Ureter (tissue), 1 donor: ENCODE results near the gene ETV6. TPM values are rescaled to one million over a fixed set of nuclear protein-coding genes. Genes with fewer than 3 reads are reported as not detected.
"Not testable (repeated sequence)": the region's sequence is repeated elsewhere in the genome, so short reads cannot be mapped to it uniquely, and the experiment has no call there.

Experiments used
- DNase-seq: peaks from one replicate; pipeline ENCODE4 v3.0.0-alpha.2; 2020; ENCODE audit warnings: low spot score
- total RNA-seq: library from RNA; stranded (reverse); gene quantifications from one replicate; pipeline ENCODE4 v1.2.4, GENCODE V29; 2023
- donor health status: DM: yes; HTN: yes; CAD: no.

The ETV6 gene
- total RNA-seq, 1 donor from 2014 or later: 97.4 TPM

DNA sequence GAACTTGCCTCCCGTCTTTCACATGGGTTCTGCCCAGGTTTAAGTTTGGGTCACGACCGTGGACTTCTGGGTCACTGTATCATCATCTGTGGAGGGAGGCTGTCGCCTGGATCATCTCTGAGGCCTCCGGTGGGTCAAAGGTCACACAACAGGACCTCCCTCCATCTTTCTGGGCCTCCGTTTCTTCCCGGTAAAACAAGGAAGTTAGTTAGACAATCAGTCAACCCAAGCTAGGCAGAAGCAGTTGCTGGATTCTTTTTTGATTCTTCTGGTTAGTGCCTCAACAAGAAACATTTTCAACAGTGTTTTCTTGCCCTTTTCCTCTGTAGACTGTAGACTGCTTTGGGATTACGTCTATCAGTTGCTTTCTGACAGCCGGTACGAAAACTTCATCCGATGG lies 234.6 kb downstream of the ETV6 start:
- DNase-seq: no peak

DNA sequence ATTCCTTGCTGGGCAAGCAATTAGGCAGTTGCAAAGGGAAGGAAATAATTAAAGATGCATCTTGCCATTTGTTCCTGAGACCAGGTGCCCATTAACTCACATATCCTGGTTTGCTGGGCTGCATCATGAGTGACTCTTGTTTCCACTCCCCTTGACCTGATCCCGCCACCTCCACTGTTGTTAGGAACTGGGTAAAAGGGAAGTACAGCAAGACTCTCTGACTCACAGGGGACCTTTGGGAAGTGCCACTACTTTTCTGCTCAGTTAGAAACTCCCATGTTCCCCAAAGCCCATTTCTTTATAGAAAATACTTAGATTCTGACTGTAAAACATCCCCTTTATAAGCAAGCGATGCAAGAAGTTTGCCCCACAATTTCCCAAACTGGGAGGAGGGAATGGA lies 235.2 kb downstream of the ETV6 start:
- no peak for DNase-seq

DNA sequence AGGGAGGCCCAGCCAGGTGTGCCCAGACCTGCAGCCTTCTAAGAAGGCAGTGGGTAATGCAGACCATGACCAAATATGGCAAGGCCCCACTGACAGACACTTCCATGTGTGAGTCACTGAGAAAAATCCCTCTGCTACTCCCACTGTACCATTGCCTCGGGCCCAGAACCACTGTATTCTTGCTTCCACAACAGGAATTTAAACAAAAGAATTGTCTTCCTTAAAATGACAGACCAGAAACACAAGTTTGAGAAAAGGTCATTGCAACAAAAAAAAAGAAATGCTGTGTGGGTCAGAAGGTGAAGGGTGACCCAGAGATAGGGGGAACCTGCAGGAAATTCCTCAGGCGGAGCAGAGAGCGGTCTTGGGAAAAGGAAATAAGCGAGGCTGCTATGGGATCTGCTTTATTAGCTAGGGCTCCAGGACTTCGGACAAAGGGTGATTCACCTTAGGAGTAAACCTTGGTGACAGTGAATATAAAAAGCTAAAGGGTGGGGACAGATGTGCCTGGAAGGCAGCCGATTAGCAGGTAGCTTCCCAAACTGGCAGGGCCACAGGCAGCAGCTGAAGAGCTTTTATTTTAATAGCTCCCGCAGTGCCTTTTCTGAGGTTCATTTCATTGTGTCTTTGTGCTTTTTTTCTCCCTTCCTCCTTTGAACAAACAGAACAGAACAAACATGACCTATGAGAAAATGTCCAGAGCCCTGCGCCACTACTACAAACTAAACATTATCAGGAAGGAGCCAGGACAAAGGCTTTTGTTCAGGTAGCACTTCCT lies 236.0 kb downstream of the ETV6 start:
- no peak for DNase-seq

DNA sequence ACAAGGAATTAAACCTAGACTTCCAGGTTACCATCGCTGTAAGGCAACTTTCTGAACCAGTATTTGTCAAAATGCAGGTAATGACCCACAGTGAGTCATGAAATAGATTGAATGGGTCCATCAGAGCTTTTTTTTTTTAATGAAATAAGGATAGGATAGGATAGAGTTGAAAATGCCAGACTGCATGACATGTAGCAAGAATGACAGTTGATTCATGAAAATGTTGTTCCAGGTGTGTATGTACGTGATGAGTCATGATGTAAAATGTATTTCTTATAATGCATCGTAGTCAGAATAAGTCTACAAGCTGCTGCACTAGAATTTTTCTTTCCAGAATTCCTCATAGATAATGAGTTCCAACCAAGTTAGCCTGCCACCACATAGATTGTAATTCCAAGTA lies 236.9 kb downstream of the ETV6 start:
- no peak for DNase-seq

DNA sequence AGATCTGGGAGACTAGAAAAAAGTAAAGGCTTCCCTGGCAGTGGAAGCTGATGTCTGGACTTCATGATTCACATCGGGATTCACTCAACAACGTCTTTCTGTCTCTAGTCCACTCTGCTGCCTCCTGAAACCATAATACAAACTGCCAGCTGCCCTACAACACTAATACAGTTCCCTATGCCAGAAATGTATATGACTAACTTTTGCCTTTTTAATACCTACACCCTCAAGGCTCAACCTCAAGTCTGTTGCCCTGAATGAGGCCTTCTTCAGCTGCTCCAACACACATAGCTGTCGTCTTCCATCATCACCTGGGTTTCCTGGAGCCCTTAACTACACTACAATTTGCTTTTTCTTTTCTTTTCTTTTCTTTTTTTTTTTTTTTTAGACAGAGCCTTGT lies 238.6 kb downstream of the ETV6 start:
- no peak for DNase-seq

DNA sequence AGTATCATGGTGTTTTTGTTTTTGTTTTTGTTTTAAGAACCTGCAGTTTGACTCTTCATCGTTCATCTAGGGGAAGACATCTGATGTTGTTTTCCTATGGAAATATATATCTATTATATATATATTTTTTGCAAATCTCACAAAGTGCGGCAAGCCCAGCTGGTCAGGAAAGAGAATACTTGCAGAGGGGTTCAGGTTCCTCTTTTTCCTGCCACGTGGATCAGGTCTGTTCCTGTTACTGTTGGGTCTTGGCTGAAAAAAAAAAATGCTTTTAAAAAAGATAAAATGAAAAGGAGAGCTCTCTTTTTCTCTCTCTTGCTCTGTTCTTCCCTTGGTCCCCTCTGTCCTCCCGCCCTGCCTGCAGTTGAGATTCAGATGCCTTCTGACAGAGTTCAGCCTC lies 241.9 kb downstream of the ETV6 start:
- no peak for DNase-seq

DNA sequence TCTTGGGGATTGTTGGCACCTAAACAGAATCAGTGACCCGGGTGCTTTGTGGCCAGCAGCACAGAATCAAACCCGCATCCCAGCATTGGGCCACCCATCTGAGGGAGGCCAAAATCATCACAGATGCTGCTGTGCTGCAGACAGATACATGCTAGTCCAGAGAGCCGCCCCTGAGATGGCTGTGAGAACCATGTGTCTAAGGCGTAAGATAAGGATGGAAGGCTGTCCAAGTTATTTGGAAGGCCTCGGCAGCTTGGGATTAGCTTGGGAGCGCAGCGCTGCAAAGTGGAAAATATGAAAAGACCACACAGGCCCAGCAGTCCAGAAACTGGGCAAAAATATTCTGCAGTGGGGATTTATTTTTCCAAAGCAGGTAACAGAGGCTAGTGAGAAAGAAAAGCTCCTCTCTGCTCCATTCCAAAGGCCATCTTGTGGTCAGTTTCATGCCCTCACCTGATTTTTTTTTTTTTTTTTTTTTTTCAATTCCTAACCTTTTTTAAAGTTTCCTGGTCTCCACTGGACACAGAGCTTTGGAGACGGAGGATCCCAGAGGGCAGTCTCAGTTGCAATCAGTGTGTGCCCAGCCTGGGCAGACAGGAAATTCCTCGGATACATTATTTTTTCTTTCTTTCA lies 242.4 kb downstream of the ETV6 start:
- DNase-seq: no peak

DNA sequence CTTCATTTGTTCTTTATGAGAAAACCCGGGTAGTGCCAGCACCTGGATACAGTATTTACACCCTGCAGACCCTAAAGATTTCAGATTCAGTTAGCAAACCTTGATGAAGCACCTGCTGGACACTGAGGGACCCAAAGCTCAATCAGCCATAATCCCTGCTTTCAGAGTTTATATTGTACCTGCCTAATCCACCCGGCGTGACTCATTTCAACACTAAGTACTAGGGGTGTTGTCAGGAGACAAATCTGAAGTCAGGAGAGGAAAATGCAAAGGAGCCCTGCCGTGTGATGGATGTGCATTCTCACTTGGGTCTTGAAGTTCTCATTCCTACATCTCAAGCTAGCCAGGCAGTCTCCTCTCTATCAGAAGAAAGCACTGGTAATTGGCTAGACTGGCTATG lies 244.5 kb downstream of the ETV6 start:
- no peak for DNase-seq

DNA sequence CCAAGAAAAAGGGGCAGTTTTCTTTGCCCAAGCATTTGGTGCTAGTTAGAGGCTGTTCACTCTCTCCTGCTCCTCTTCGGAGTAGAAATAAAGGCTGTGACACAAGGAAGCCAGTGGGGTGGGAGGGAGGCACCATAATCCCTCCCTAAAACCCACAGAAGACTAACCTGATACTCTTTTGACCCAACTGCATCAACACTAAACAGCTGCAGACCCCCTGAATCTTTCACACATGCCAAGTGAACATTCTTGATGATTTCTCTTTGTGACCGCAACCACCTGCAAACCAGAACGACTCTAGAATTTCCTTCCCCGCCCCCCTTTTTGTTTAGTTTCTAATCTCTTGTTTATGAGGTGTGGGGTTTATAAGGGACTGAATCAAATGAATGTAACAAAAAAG lies 245.4 kb downstream of the ETV6 start:
- DNase-seq: no peak

DNA sequence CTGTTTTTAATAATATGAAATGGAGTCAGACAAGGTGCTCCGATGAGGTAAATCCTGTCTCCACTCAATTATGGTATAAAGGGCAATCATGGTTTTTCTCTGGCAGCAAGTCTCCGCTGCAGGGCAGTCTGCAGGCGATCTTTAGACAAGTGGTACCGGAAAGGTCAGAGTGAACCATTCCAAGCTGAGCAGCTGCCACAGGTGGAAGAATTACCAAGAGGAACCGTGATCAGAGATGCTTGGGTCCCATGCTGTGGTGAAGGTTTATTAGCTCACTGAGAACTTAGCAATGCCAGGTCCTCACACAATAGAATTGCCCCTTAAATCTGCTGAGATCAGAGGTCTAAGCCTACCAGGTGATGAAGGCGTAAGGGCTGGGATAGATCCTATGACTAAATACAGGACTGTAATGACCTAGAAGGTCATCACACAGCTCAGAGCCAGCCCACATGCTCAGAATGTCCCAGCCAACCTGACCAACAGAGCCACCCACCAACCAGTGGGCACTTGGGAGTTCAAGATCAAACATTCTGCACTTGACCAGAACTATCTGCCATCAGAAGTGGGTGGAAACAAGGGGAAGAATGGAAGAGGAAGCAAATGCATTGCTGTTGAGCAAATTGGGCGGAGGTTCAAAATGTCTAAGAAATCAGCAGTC lies 246.1 kb downstream of the ETV6 start:
- no peak for DNase-seq

DNA sequence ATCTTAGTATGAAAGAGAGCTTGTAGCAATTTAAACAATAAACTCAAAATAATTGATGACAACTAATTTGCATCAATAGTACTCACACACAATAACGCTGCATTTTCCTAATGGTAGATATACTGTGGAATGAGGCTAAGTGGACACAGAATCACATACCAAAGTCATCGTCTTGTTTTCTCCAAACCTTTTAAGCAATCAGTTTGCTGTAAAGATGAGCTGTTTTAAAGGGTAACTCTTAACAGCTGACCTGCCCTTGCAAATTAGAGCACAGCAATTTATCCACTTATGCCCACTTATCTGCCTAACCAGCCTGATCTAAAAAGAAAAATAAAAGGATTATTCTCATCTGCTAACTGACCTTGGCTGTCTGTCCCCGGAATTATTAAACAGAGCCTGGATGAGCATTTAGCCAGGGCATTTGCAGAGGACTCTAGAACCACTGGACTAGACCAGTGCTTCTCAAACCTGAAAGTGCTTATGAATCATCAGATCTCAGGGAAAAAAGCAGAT lies 247.0 kb downstream of the ETV6 start:
- no peak for DNase-seq

DNA sequence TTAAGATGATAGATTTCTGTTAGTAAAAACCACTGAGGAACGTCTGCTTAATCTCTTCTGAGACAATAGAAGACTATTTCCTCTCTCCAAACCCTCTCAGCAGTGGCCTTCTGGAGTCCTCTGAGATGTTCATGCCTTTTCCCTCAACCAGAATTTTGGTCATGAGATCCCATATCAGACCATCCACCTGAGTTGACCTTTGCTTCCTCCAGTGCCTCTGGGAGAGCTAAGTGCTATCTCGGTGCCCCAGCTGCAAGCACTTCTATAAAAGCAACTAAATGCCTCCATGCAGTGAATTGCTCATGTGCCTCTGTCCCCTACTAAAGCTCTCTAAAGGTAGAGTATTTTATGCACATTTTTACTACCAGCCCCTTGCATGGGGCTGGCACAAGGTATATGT lies 248.4 kb downstream of the ETV6 start:
- no peak for DNase-seq

DNA sequence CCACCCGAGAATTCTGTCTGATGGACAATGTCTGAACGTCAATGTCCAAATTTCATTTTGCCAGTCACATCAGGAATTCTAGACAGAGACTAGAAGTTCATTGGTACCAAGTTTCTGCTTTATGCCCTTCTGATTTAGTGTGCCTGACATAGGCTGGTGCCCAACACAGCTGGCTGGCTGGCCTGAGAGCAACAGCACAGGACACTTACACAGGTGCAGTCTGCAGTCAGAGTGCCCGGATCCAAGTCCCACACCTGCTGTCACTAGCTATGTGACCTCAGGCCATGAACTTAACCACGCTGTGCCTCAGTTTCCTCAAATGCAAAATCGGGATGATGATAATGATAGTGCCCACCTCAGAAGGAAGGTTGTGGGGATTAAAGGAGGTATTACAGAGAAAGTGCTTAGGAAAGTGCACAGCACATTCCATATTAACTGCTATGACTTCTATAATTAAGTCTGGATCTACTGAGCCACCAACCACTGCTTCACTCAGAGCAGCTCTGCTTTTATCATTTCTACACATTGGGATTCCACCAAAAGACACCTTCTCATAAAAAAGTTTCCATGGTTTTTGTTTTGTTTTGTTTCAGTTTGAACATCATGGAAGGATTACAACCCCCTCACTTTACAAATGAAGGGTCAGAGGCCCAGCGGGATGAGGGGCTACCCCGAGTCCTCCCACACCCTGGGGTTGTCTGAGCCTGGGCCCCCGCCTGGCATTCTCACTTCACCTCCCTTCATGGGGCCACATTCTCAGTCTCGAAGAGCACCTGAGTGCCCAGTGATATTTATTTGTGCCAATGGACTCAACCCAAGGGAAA lies 252.4 kb downstream of the ETV6 start:
- DNase-seq: no peak

DNA sequence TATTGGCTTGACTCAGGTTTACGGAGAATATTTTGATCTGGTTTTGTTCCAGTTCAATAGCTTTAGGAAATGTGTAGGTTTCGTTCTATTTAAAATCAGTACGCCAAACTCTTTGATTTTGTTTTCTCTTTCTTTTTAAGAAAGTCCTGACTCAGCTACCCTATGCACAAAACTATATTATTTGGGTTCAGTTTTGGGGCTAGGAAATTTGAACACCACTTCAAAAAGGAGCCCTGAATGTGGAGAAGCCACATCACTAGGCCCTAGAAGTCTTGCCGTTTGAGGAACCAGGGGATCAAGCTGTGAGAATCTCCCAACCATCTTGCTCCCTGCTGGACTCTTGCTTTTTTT lies 253.0 kb downstream of the ETV6 start:
- DNase-seq: no peak

DNA sequence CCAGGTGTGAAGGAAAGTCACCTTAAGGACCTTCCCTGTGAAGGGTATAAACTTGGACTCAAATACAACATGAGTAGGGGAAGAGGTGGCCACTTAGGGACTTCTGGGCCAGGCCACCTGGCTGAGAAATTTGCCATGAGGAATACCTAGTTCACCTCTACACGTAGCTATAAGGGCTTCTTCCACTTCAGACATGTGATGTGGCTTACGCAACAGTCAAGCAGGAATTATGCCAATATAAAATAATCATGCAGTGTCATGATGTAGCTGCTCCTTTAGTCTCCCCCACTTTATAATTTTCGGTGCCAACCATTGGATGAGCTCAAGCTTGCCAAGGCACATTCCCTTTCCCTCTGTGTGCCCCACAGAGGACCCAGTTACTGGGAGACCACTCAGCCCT lies 254.7 kb downstream of the ETV6 start:
- DNase-seq: no peak

DNA sequence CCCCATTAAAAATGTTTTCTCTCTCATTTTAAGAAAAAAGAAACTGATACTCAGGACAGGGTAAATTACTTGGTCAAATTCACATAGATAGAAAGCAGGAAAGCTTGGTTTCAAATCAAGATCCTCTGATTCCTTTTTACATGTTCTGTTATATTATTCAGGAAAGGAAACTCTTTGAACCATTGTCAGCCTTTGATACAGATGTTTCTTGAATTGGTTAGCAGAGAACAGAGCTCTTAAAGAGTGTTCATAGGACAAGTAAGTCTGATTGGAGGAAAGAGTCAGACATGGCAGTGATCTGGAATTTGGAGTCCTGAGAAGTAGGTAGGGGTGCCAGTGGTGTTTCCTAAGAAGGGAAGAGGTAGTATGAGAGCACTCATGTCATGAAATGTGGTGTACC lies 256.1 kb downstream of the ETV6 start:
- DNase-seq: no peak

DNA sequence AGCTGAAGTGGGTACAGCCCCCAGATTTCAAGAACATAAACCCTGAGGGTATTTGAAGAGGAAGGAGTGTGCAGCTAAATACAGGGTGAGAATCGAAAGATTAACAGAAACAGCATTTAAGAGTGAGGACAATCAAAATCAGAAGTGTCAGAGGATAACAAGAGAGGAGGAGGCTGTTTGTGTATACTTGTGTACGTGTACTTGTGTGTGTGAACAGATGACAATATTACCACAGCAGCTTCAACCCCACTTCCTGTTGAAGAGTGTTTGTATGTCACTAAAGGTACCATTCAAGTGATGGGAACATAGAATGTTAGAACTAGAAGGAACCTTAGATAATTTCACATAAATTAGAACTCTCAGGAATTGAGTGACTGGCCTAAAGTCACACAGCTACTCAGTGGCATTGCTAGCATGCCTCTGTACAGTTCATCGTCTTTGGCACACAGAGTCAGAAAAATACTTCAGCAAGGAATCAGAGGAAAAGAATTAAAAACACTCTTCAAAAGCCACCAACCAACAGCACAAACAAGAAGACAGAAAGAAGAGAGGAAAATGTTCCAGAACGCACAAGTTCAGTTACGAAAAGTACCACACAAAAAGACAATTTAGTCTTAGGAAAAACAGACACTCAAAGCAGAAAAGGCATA lies 256.9 kb downstream of the ETV6 start:
- DNase-seq: no peak

DNA sequence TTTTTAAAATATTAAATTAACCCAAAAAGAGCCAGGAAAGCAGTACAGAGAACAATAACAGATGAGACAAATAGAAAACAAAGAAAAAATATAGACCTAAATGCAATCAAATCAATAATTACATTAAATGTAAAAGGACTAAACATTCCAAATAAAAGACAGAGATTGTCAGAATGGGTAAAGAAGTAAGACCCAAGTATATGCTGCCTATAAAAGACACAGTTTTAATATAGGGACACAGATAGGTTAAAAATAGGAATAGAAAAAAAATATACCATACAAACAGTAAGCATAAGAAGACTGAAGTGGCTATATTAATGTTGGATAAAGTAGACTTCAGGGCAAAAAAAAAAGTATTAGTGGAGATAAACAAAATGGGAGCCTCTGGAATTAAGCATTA lies 258.2 kb downstream of the ETV6 start:
- no peak for DNase-seq

DNA sequence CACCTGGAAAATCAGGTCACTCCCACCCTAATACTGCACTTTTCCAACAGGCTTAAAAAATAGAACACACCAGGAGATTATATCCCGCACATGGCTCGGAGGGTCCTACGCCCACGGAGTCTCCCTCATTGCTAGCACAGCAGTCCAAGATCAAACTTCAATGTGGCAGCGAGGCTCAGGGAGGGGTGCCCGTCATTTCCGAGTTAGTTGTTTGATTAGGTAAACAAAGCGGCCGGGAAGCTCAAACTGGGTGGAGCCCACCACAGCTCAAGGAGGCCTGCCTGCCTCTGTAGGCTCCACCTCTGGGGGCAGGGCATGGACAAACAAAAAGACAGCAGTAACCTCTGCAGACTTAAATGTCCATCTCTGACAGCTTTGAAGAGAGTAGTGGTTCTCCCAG lies 259.9 kb downstream of the ETV6 start:
- not testable (repeated sequence) for DNase-seq

DNA sequence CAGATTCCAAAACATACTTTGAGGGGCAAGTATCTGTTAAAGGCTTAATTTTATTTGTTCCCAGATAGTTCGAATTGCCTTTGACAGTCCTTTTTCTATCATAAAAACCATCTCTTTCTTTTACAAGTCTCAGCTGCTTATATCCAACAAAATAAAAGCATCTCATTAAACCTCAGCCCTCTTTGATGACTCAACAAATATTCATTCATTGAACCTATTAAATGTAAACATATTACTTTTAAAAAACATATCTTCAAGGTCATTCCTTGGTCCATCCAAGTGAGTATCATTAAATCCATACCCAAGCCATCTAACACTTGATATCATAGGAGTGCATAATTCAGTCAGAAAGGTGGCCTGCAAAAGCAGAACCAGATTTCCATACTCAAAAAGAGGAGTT lies 266.6 kb downstream of the ETV6 start:
- DNase-seq: no peak

DNA sequence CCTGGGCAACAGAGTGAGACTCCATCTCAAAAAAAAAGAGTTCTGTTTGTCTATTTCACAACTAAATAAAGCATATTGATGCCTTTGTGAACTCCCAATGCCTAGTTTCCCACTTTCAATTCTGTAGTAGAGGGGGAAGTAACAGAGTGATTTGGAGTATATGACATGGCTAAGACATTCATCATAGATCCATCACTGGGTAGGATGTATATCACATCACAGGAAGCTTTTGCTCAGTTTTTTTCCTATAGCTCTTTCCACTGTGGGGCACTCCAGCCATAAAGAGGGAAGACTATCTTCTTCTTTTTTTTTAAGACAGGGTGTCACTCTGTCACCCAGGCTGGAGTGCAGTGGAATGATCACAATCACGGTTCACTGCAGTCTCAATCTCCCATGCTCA lies 267.3 kb downstream of the ETV6 start:
- no peak for DNase-seq

DNA sequence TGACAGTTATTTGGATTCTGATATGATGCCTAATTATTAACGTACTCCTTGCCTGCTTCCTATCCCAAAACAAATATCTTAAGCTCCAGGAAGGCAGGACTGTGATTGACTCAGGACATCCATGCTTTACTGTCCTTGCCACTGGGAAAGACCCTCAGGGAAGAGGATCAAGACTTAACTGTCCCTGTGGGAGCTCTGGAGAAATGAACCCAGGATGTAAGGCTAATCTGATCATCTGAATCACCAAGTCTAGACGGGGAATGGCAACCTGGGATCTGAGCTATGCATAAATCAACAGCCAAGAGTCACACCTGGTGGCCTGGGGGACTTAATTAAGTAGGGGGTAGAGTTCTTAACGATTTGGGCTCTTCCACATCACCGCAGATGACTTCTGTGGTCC lies 268.0 kb downstream of the ETV6 start:
- no peak for DNase-seq
